Frontal cortex (tissue), 4 donors: ENCODE data around the gene MAGEB6. TPM values are rescaled to one million over a fixed set of nuclear protein-coding genes. Genes with fewer than 3 reads are reported as not detected.
"Not testable (repeated sequence)": the region's sequence is repeated elsewhere in the genome, so short reads cannot be mapped to it uniquely, and the experiment has no call there.

Experiments
- DNase-seq, 2 donors: peaks; one replicate each; pipeline ENCODE4 v3.0.0; 2012; ENCODE audit warnings: low spot score in 2 of 2
- FAIRE-seq: peaks from 2 replicates; lab custom pipeline; 2012; peaks lifted over from hg19 to GRCh38; lab: Jason Lieb, UNC
- total RNA-seq: library from RNA; depleted of rRNA; stranded (reverse); fragments of >200 nt; gene quantifications from one replicate; pipeline ENCODE4 v1.2.3, GENCODE V29; 2014
- donor health status: control.
- donor health status: control.
- donor health status: control.

Gene MAGEB6, protein sequence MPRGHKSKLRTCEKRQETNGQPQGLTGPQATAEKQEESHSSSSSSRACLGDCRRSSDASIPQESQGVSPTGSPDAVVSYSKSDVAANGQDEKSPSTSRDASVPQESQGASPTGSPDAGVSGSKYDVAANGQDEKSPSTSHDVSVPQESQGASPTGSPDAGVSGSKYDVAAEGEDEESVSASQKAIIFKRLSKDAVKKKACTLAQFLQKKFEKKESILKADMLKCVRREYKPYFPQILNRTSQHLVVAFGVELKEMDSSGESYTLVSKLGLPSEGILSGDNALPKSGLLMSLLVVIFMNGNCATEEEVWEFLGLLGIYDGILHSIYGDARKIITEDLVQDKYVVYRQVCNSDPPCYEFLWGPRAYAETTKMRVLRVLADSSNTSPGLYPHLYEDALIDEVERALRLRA
- not detected for total RNA-seq

GRCh38 chrX:26192204-26192603 lies at the start of gene MAGEB6:
Gene MAGEB6, plus strand, starts transcription at chrX:26192440. Its CDS starts 1,407 bp downstream, at chrX:26193847.
- no peak for DNase-seq
- FAIRE-seq, result no peak

DNA sequence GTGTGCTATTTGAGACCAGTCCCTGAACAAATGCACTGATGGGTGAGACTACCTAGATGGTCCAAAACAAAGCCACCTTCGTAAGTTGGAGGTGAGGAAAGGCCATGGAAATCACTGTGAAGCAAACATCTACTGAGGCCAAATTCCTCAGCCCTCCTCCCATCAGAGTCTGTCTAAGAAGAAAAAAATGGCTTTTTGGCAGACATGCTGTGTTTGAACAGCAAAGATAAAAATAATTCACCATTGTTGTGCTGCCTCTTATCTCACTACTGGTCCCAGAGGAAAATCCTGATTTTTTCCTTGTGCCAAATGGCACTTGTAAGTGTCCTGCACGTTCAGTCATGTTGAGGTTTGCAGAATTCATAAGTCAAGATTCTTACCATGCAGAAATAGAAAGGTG lies 46.2 kb upstream of the MAGEB6 start:
- FAIRE-seq, result no peak

DNA sequence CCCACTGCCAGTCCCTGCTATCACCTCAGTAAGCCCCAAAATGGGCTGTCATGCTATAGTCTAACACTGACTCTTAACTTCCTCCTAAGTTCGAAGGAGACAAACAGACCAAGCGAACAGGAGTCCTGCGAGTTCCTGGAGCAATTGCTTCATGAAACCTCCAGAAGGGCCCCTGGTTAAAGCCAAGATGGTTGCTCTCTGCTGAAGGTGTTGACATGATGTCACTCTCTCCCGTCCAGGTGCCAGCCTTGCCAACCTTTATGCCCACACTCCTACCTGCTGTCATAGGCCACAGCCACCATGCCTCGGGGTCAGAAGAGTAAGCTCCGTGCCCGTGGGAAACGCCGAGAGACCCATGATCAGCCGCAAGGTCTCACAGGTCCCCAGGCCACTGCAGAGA lies 31.9 kb upstream of the MAGEB6 start, which contains the start of gene MAGEB6B:
TSS of gene MAGEB6B (plus strand) at position 301 of the 400 bp plus-strand sequence. CDS start at position 301, 0 bp downstream.
- no peak for FAIRE-seq

More for the DNA sequence above, 46.2 kb upstream of the MAGEB6 start:
- DNase-seq, result no peak

DNA sequence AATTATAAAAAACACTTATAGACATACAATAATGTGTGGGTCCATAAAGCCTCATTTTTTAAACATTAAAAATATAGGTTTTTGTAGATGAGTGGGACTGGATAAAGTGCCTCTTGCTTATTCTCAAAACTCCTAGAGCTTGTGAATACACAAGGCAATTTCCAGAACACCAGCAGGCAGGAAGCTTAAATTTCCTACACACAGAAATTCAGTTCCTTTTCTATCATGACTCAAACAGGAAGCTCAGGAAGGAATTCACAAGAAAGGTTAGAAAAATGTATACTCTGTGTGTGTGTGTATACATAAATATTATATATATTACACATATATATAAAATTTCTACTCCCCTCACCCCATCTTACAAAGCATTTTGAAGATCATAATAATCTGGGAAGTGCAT lies 11.3 kb downstream of the MAGEB6 start:
- FAIRE-seq (no peak), DNase-seq (no peak)

More for the DNA sequence above, 31.9 kb upstream of the MAGEB6 start, which contains the start of gene MAGEB6B:
- DNase-seq, result no peak

DNA sequence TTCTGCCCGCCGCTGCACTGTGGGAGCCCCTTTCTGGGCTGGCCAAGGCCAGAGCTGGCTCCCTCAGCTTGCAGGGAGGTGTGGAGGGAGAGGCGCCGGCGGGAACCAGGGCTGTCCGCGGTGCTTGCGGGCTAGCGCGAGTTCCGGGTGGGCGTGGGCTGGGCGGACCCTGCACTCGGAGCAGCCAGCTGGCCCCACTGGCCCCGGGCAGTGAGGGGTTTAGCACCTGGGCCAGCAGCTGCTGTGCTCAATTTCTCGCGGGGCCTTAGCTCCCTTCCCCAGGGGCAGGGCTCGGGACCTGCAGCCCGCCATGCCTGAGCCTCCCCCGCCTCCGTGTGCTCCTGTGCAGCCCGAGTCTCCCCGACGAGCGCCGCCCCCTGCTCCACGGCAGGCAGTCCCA lies 12.5 kb downstream of the MAGEB6 start:
- not testable (repeated sequence) for FAIRE-seq, DNase-seq

GRCh38 chrX:26208012-26208411 lies 15.8 kb downstream of the MAGEB6 start:
- no peak for FAIRE-seq

GRCh38 chrX:26215869-26216268 lies 23.6 kb downstream of the MAGEB6 start, which contains the start of gene MAGEB5:
Gene MAGEB5, plus strand, starts transcription at chrX:26216169. Its CDS starts 1,133 bp downstream, at chrX:26217302.
- FAIRE-seq (no peak), DNase-seq (no peak)

More at GRCh38 chrX:26208012-26208411, 15.8 kb downstream of the MAGEB6 start:
- no peak for DNase-seq

GRCh38 chrX:26219351-26219750 lies 27.1 kb downstream of the MAGEB6 start:
- no peak for DNase-seq
- no peak for FAIRE-seq

GRCh38 chrX:26234177-26234576 lies 41.9 kb downstream of the MAGEB6 start:
- FAIRE-seq (no peak), DNase-seq (no peak)

Other genes with a start within 250 kb of the MAGEB6 start
- not detected for gene MAGEB18, start 54.1 kb upstream of the MAGEB6 start, total RNA-seq
- not detected for gene MAGEB6B, start 31.8 kb upstream of the MAGEB6 start, total RNA-seq
- not detected for gene MAGEB5, start 23.7 kb downstream of the MAGEB6 start, total RNA-seq